Neutrophil (primary cell): Measurements from ENCODE around the gene RAB28.

Source experiments
- H3K27ac ChIP-seq: fragments of 200-600 bp; sonication (generic); 2 replicates; pipeline ENCODE4 v1.5.1; 2016; ENCODE audit warnings: mild to moderate bottlenecking, moderate library complexity
- H3K27me3 ChIP-seq: fragments of 200-600 bp; sonication (generic); 2 replicates; pipeline ENCODE4 v1.6.0; 2016; ENCODE audit warnings: mild to moderate bottlenecking
- H3K36me3 ChIP-seq: fragments of 200-600 bp; sonication (generic); 2 replicates; pipeline ENCODE4 v1.5.1; 2017
- H3K4me1 ChIP-seq, 2 experiments: fragments of 200-600 bp in 1 of 2; sonication (generic) in 1 of 2; 1 replicate in 1 of 2; 2 replicates in 1 of 2; pipeline versions ENCODE4 v1.5.1 to v1.6.1; 2013 to 2016; ENCODE audit warnings: low read depth in 1 of 2, low read length in 1 of 2, mild to moderate bottlenecking in 1 of 2, moderate library complexity in 1 of 2; ENCODE audit not compliant: control insufficient read depth in 1 of 2, insufficient read depth in 1 of 2
- H3K4me3 ChIP-seq, 2 experiments: fragments of 200-600 bp in 1 of 2; sonication (generic) in 1 of 2; 1 replicate in 1 of 2; 2 replicates in 1 of 2; pipeline ENCODE4 v1.5.1; 2013 to 2016; ENCODE audit warnings: low read depth in 1 of 2, low read length in 1 of 2, mild to moderate bottlenecking in 1 of 2, moderate library complexity in 1 of 2
- H3K9me3 ChIP-seq: fragments of 200-600 bp; sonication (generic); 2 replicates; pipeline ENCODE4 v1.5.1; 2016
- CTCF ChIP-seq: fragments of 200-600 bp; sonication (generic); IDR thresholded peaks from 2 replicates; pipeline ENCODE4 v1.5.1; 2016; ENCODE audit warnings: antibody characterized with exemption

Gene RAB28

DNA sequence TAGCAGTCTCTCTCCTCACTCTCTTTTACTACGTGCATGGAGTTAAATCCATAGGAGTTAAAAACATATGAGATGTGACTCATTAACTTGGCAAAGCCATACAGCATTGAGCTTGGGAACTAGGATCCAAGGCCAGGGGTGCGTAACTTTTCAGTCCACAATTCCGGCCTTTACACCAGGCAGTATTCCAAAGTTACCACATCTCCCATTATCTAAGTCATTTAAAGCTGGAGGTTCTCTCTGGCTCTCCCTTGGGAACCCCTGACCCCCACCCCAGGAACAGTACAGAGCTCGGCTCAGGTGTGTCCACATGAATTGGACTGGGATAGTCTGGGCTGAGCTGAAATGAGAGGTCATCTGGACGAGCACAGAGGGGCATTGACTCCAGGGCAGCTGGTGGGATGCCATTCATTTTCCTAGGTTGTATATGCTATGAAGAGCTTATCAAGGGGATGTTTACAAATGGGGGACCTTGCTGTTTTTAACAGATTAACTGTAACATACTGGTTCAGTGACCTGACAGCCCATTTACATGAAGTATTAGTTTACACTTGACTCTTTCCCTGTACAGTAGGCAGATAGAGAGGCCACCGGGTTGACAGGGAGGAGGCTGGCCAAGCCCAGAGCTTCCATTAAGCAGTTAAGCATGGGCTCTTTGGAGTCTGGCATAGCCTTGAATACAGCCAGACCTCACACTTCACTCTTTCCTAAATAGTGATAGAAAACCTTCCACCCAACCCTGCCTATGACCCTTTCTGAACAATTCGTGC, 128.8 kb downstream of the RAB28 start:
- no peaks in the 10 kb centered on the region for H3K36me3 ChIP-seq
- H3K9me3 ChIP-seq, result no peaks in the 10 kb centered on the region
- H3K4me3 ChIP-seq, result no peak overlapping the region
- no peak overlapping the region for H3K27ac ChIP-seq
- TF ChIP-seq CTCF, result no peak
- H3K27me3 ChIP-seq, result no peaks in the 10 kb centered on the region
- no peaks in the 10 kb centered on the region for H3K4me1 ChIP-seq

GRCh38 chr4:13349096-13349495, 135.0 kb downstream of the RAB28 start:
- no peaks in the 10 kb centered on the region for H3K9me3 ChIP-seq
- H3K27me3 ChIP-seq, result no peaks in the 10 kb centered on the region
- TF ChIP-seq CTCF, result no peak
- H3K27ac ChIP-seq, result no peak overlapping the region
- no peaks in the 10 kb centered on the region for H3K36me3 ChIP-seq
- no peaks in the 10 kb centered on the region for H3K4me1 ChIP-seq
- no peak overlapping the region for H3K4me3 ChIP-seq

GRCh38 chr4:13348216-13348615, 135.9 kb downstream of the RAB28 start:
- Histone ChIP-seq H3K27me3 (no peaks in the 10 kb centered on the region), H3K4me3 (no peak overlapping the region), H3K27ac (no peak overlapping the region), H3K36me3 (no peaks in the 10 kb centered on the region), H3K4me1 (no peaks in the 10 kb centered on the region), H3K9me3 (no peaks in the 10 kb centered on the region)
- TF ChIP-seq CTCF, result no peak

DNA sequence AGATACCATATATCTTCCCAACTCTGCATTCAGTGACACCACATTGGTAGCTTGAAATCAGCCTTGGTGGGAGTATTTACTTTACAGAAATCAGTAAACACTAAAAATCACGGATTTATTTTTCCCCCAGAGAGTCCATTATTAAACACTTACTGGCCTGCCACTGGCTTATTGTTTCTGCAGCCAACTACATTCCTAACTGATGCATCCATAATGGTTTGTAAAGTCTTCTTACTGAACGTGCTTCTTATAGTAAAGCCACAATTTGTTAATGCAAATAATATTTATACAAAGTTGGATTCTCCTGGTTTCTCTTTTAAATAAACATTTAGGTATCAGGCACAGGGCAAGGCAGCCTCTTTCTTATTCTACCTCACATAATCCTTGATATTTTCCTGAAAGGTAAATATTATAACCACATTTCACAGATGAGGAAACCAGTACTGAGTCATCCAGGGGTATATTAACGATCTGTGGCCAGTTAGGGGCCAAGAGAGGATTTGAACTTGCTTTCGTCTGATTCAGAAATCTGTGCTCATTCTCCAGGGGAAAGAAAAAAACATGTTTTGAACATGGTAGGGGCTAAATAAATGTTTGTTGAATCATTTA, 136.5 kb downstream of the RAB28 start:
- no peaks in the 10 kb centered on the region for H3K9me3 ChIP-seq
- H3K27ac ChIP-seq, result no peak overlapping the region
- no peaks in the 10 kb centered on the region for H3K36me3 ChIP-seq
- H3K27me3 ChIP-seq, result no peaks in the 10 kb centered on the region
- H3K4me3 ChIP-seq, result no peak overlapping the region
- no peak for TF ChIP-seq CTCF
- no peaks in the 10 kb centered on the region for H3K4me1 ChIP-seq

DNA sequence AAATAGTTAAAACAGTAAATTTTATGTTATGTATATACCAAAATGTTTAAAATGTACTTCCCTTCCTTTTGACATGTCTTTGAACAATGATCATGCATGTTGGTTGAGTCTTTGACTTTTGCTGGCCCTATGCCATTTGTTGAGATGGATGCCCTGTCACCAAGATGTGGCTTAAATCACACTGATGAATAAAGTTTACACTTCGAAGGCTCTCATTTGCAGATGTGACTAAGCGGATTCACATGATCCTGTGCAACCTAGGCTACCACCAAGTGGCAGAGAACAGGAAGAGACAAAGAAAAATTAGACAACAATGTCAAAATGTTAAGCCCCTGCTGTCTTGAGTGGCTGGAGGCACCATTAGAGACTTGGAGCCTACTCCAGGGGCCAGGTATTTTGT, 139.9 kb downstream of the RAB28 start:
- no peak overlapping the region for H3K27ac ChIP-seq
- no peaks in the 10 kb centered on the region for H3K27me3 ChIP-seq
- TF ChIP-seq CTCF, result no peak
- no peaks in the 10 kb centered on the region for H3K4me1 ChIP-seq
- H3K4me3 ChIP-seq, result no peak overlapping the region
- H3K36me3 ChIP-seq, result no peaks in the 10 kb centered on the region
- no peaks in the 10 kb centered on the region for H3K9me3 ChIP-seq
